Hematopoietic multipotent progenitor cell treated with erythropoietin and hydrocortisone succinate and interleukin-3 and kit ligand, for 6 days (in vitro differentiated cells): ENCODE results near the gene PRMT5.
A peak's percentile ranks its signal among the peaks of the same experiment; 100 is the strongest.
"Not testable (repeated sequence)": the region's sequence is repeated elsewhere in the genome, so short reads cannot be mapped to it uniquely, and the experiment has no call there.

Experiments
- DNase-seq: peaks from one replicate; pipeline ENCODE4 v3.0.0-alpha.2; 2015

Gene PRMT5

GRCh38 chr14:22929104-22929960 lies at the start of gene PRMT5:
Gene PRMT5 (minus strand): TSS chr14:22929376. CDS start chr14:22929361, 15 bp downstream.
- DNase-seq: peak; percentile 100

GRCh38 chr14:22978487-22978837 lies 49.3 kb upstream of the PRMT5 start:
- no peak for DNase-seq

- DNase-seq: no peak
Observed at GRCh38 chr14:22977684-22978486, 48.7 kb upstream of the PRMT5 start.

- DNase-seq: no peak
Observed at GRCh38 chr14:22977434-22977683, 48.2 kb upstream of the PRMT5 start.

GRCh38 chr14:22976620-22977433 lies 47.7 kb upstream of the PRMT5 start:
- DNase-seq: no peak

- no peak for DNase-seq
Observed at GRCh38 chr14:22974530-22975313, 45.5 kb upstream of the PRMT5 start.

- DNase-seq: peak; percentile 73
Observed at GRCh38 chr14:22973217-22974032, 44.2 kb upstream of the PRMT5 start.

GRCh38 chr14:22972313-22972930 lies 43.2 kb upstream of the PRMT5 start:
- no peak for DNase-seq

- no peak for DNase-seq
Observed at GRCh38 chr14:22971152-22971551, 42.0 kb upstream of the PRMT5 start.

GRCh38 chr14:22966783-22967269 lies 37.6 kb upstream of the PRMT5 start:
- DNase-seq: no peak

- not testable (repeated sequence) for DNase-seq
Observed at GRCh38 chr14:22965916-22966782, 37.0 kb upstream of the PRMT5 start.

- DNase-seq: no peak
Observed at GRCh38 chr14:22962061-22962676, 33.0 kb upstream of the PRMT5 start.

GRCh38 chr14:22955702-22956569 lies 26.8 kb upstream of the PRMT5 start:
- DNase-seq: peak; percentile 65

- no peak for DNase-seq
Observed at GRCh38 chr14:22952418-22952817, 23.2 kb upstream of the PRMT5 start.

GRCh38 chr14:22951795-22952194 lies 22.6 kb upstream of the PRMT5 start:
- not testable (repeated sequence) for DNase-seq

GRCh38 chr14:22945642-22946041 lies 16.5 kb upstream of the PRMT5 start:
- no peak for DNase-seq

GRCh38 chr14:22939684-22940083 lies 10.5 kb upstream of the PRMT5 start:
- DNase-seq: no peak

GRCh38 chr14:22935156-22935555 lies 6.0 kb upstream of the PRMT5 start:
- no peak for DNase-seq

GRCh38 chr14:22932146-22932545 lies 3.0 kb upstream of the PRMT5 start:
- DNase-seq: no peak
